Gastrocnemius medialis (tissue), 4 donors: ENCODE measurements around the gene CCDC91.

ENCODE experiments used
- POLR2A ChIP-seq, 2 donors: fragments of 450-650 bp; IDR thresholded peaks; one replicate each; pipeline ENCODE4 v1.6.1; 2017; ENCODE audit warnings: antibody characterized with exemption in 2 of 2, mild to moderate bottlenecking in 2 of 2, moderate library complexity in 2 of 2
- TF ChIP-seq, protein P1 (sequence below), 5 experiments: fragments of 450-650 bp in 3 of 5; fragments of 200-600 bp in 2 of 5; sonication (generic) in 2 of 5; IDR thresholded peaks in 4 of 5; conservative IDR thresholded peaks in 1 of 5; 1 replicate in 4 of 5; 2 replicates in 1 of 5; pipeline ENCODE4 v1.5.1; 2016 to 2019; ENCODE audit warnings: antibody characterized with exemption in 5 of 5, mild to moderate bottlenecking in 3 of 5, moderate library complexity in 3 of 5

DNA sequence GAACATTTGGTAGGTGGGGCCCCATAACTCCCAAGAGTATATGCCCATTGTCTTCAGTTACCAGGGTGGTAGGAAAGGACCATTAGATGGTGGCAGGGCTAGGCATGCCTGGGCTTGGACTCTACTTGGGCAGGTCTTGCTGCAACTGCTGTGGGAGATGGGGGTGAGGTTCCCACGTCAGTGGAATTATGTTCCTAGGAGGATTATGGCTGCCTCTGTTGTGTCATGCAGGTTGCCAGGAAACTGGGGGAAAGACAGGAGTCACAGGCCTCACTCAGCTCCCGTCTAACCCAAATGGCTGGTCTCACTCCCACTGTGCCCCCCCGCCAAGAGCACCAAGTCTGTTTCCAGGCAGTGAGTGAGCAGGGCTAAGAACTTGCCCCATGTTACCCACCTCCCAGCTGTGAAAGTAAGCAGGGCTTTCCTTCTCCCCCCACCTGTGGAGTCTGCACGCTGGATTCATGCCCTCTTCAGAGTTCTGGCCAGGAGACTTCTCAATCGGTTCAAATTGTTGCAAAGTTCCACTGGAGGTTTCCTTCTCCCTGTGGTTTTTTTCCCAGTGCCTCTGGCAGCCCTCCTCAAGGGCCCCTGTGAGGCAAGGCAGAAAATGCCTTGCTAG is 337.5 kb downstream of the CCDC91 start:
- TF ChIP-seq, protein P1, sequence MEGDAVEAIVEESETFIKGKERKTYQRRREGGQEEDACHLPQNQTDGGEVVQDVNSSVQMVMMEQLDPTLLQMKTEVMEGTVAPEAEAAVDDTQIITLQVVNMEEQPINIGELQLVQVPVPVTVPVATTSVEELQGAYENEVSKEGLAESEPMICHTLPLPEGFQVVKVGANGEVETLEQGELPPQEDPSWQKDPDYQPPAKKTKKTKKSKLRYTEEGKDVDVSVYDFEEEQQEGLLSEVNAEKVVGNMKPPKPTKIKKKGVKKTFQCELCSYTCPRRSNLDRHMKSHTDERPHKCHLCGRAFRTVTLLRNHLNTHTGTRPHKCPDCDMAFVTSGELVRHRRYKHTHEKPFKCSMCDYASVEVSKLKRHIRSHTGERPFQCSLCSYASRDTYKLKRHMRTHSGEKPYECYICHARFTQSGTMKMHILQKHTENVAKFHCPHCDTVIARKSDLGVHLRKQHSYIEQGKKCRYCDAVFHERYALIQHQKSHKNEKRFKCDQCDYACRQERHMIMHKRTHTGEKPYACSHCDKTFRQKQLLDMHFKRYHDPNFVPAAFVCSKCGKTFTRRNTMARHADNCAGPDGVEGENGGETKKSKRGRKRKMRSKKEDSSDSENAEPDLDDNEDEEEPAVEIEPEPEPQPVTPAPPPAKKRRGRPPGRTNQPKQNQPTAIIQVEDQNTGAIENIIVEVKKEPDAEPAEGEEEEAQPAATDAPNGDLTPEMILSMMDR (IDR thresholded peaks at IDR 0.05 in 4 of 5, conservative IDR thresholded peaks at IDR 0.05 in 1 of 5): no peak
- no peak for TF ChIP-seq POLR2A (IDR thresholded peaks at IDR 0.05)
